H9 (cell line): ENCODE results near the gene BDH1. TPM values are rescaled to one million over a fixed set of nuclear protein-coding genes. Genes with fewer than 3 reads are reported as not detected.

ENCODE experiments used
- DNase-seq: peaks from one replicate; pipeline ENCODE4 v3.0.0-alpha.2; 2017
- H2AFZ ChIP-seq: one replicate; pipeline ENCODE4 v1.6.1; 2013; ENCODE audit warnings: mild to moderate bottlenecking, low read length, control low read depth, moderate library complexity
- H2AK5ac ChIP-seq: 2 replicates; pipeline ENCODE4 v1.6.1; 2013; ENCODE audit warnings: low read length, control low read depth, mixed read lengths; ENCODE audit not compliant: insufficient read length
- H2BK120ac ChIP-seq: one replicate; pipeline ENCODE4 v1.6.1; 2013; ENCODE audit warnings: low read depth, mild to moderate bottlenecking, low read length, control low read depth, inconsistent platforms; ENCODE audit not compliant: poor library complexity, severe bottlenecking
- H2BK12ac ChIP-seq: 2 replicates; pipeline ENCODE4 v1.6.1; 2013; ENCODE audit warnings: low read length, control low read depth, mixed read lengths, low read depth; ENCODE audit not compliant: insufficient read length
- H2BK15ac ChIP-seq: 2 replicates; pipeline ENCODE4 v1.6.1; 2013; ENCODE audit warnings: low read depth, low read length, control low read depth
- H2BK20ac ChIP-seq: one replicate; pipeline ENCODE4 v1.6.1; 2013; ENCODE audit warnings: low read depth, mild to moderate bottlenecking, low read length, control low read depth, inconsistent platforms; ENCODE audit not compliant: poor library complexity, severe bottlenecking
- H2BK5ac ChIP-seq: 2 replicates; pipeline ENCODE4 v1.6.1; 2013; ENCODE audit warnings: low read length, control low read depth, mixed read lengths; ENCODE audit not compliant: insufficient read length
- H3K14ac ChIP-seq: 2 replicates; pipeline ENCODE4 v1.6.1; 2013; ENCODE audit warnings: low read length, control low read depth; ENCODE audit not compliant: insufficient read depth
- H3K18ac ChIP-seq: 2 replicates; pipeline ENCODE4 v1.6.1; 2013; ENCODE audit warnings: low read depth, mild to moderate bottlenecking, mixed read lengths, low read length, control low read depth; ENCODE audit not compliant: insufficient read length
- H3K23ac ChIP-seq: 2 replicates; pipeline ENCODE4 v1.6.1; 2013; ENCODE audit warnings: low read length, control low read depth, mixed read lengths, low read depth; ENCODE audit not compliant: insufficient read length
- H3K23me2 ChIP-seq: 2 replicates; pipeline ENCODE4 v1.6.1; 2013; ENCODE audit warnings: low read depth, mild to moderate bottlenecking, mixed read lengths, low read length, control low read depth; ENCODE audit not compliant: insufficient read length, poor library complexity, severe bottlenecking
- H3K27ac ChIP-seq: 2 replicates; pipeline ENCODE4 v1.5.1; 2013; ENCODE audit warnings: low read length, control low read depth, mixed read lengths, low read depth; ENCODE audit not compliant: insufficient read length
- H3K27me3 ChIP-seq: 2 replicates; pipeline ENCODE4 v1.6.1; 2013; ENCODE audit warnings: low read length, control low read depth, inconsistent platforms; ENCODE audit not compliant: insufficient read depth
- H3K4ac ChIP-seq: 2 replicates; pipeline ENCODE4 v1.6.1; 2013; ENCODE audit warnings: low read depth, mild to moderate bottlenecking, control low read depth, inconsistent platforms, low read length, moderate library complexity
- H3K4me1 ChIP-seq: 2 replicates; pipeline ENCODE4 v1.6.1; 2013; ENCODE audit warnings: low read length, control low read depth, inconsistent platforms; ENCODE audit not compliant: insufficient read depth
- H3K4me2 ChIP-seq: 2 replicates; pipeline ENCODE4 v1.6.1; 2013; ENCODE audit warnings: low read length, control low read depth, mixed read lengths; ENCODE audit not compliant: insufficient read length, insufficient read depth
- H3K56ac ChIP-seq: 2 replicates; pipeline ENCODE4 v1.6.1; 2013; ENCODE audit warnings: low read depth, mild to moderate bottlenecking, mixed read lengths, low read length, control low read depth; ENCODE audit not compliant: insufficient read length
- H3K79me1 ChIP-seq: 2 replicates; pipeline ENCODE4 v1.6.1; 2013; ENCODE audit warnings: low read depth, mild to moderate bottlenecking, moderate library complexity, low read length, control low read depth, inconsistent platforms; ENCODE audit not compliant: insufficient read depth, poor library complexity, severe bottlenecking
- H3K79me2 ChIP-seq: 2 replicates; pipeline ENCODE4 v1.6.1; 2013; ENCODE audit warnings: low read length, control low read depth, inconsistent platforms; ENCODE audit not compliant: insufficient read depth
- H3K9ac ChIP-seq: 2 replicates; pipeline ENCODE4 v1.6.1; 2013; ENCODE audit warnings: low read length, control low read depth, mixed read lengths; ENCODE audit not compliant: insufficient read length; ENCODE audit errors: extremely low read depth
- H3K9me3 ChIP-seq: one replicate; pipeline ENCODE4 v1.6.1; 2013; ENCODE audit warnings: low read depth, low read length, inconsistent platforms; ENCODE audit not compliant: control insufficient read depth
- H3T11ph ChIP-seq: one replicate; pipeline ENCODE4 v1.6.1; 2013; ENCODE audit warnings: mild to moderate bottlenecking, low read length, control low read depth, inconsistent platforms
- H4K20me1 ChIP-seq: one replicate; pipeline ENCODE4 v1.6.1; 2013; ENCODE audit not compliant: control insufficient read depth, insufficient read length, insufficient read depth
- H4K5ac ChIP-seq: 2 replicates; pipeline ENCODE4 v1.6.1; 2013; ENCODE audit warnings: low read depth, mild to moderate bottlenecking, mixed read lengths, low read length, control low read depth; ENCODE audit not compliant: insufficient read length
- H4K8ac ChIP-seq: replicated peaks from 2 replicates; pipeline ENCODE4 v1.6.1; 2013; ENCODE audit warnings: low read length, control low read depth, mixed read lengths, low read depth; ENCODE audit not compliant: insufficient read length
- H4K91ac ChIP-seq: 2 replicates; pipeline ENCODE4 v1.6.1; 2013; ENCODE audit warnings: low read depth, mild to moderate bottlenecking, moderate library complexity, mixed read lengths, low read length, control low read depth; ENCODE audit not compliant: insufficient read length
- H3K27ac Mint-ChIP-seq, 3 experiments: 2 replicates in 2 of 3; 3 replicates in 1 of 3; pipeline ENCODE4 v1.8.0; 2020 to 2021; ENCODE audit warnings: mixed read lengths in 3 of 3, mild to moderate bottlenecking in 1 of 3, moderate library complexity in 1 of 3
- H3K27me3 Mint-ChIP-seq: 2 replicates; pipeline ENCODE4 v1.8.0; 2021; ENCODE audit warnings: low read depth, mild to moderate bottlenecking, moderate library complexity, mixed read lengths
- H3K36me3 Mint-ChIP-seq, 3 experiments: 2 replicates in 2 of 3; 3 replicates in 1 of 3; pipeline ENCODE4 v1.8.0; 2020 to 2021; ENCODE audit warnings: low read depth in 3 of 3, mixed read lengths in 3 of 3; ENCODE audit not compliant: insufficient read depth in 1 of 3
- H3K4me1 Mint-ChIP-seq, 2 experiments: 2 replicates each; pipeline ENCODE4 v1.8.0; 2020; ENCODE audit warnings: mixed read lengths in 2 of 2
- H3K4me3 Mint-ChIP-seq, 2 experiments: 2 replicates in 1 of 2; 3 replicates in 1 of 2; pipeline ENCODE4 v1.8.0; 2020 to 2021; ENCODE audit warnings: mild to moderate bottlenecking in 2 of 2, mixed read lengths in 2 of 2, moderate library complexity in 1 of 2
- H3K9me3 Mint-ChIP-seq, 2 experiments: 2 replicates in 1 of 2; 3 replicates in 1 of 2; pipeline ENCODE4 v1.8.0; 2020; ENCODE audit warnings: mild to moderate bottlenecking in 2 of 2, mixed read lengths in 2 of 2, moderate library complexity in 1 of 2
- CTCF ChIP-seq: fragments of 200-600 bp; sonication (generic); conservative IDR thresholded peaks from 3 replicates; pipeline ENCODE4 v1.8.0; 2021; ENCODE audit warnings: antibody characterized with exemption, mild to moderate bottlenecking
- WGBS: extraction: QIAGEN DNeasy Blood & Tissue Kit; methylation state at CpG from one replicate; pipeline ENCODE4 v1.1.7; 2013; ENCODE audit warnings: missing lambda C conversion rate, low lambda C conversion rate, mixed read lengths; ENCODE audit not compliant: insufficient read length; ENCODE audit errors: extremely low coverage; 5-methylcytosine and 5-hydroxymethylcytosine counted together
- total RNA-seq: library from RNA; stranded (reverse); gene quantifications from 2 replicates; pipeline ENCODE4 v1.2.1, GENCODE V29; 2021

Gene BDH1
- total RNA-seq, 1 experiment from 2014 or later = 23.8 TPM

DNA sequence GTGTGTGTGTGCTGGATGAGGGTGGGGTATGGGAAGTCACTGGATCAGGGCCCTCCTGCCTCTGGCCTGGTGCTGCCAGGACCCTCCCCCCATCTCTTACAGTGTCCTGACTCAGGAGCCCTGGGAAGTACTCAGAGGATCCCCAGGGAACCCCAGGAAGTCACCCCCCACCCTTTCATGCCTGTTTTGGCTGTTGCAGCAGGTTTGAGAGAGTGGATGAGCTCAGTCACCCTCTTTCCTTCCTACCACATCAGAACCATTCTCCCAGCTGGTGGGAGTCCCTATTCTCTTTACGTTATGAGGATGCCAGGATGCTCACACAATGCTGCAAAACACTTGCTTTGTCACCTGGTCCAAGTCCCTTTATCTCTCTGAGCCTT lies 59.0 kb downstream of the BDH1 start:
- Histone ChIP-seq H2BK12ac (no peak overlapping the region), H4K5ac (no peak overlapping the region), H3K4me2 (no peak overlapping the region), H3K18ac (no peak overlapping the region), H2AFZ (no peak overlapping the region), H3K9ac (no peak overlapping the region), H3K56ac (no peak overlapping the region), H3K23me2 (no peaks in the 10 kb centered on the region), H3T11ph (no peak overlapping the region), H4K20me1 (no peaks in the 10 kb centered on the region), H3K27ac (no peak overlapping the region), H2BK20ac (no peak overlapping the region), H3K27me3 (no peaks in the 10 kb centered on the region), H3K4me1 (no peaks in the 10 kb centered on the region), H3K79me2 (no peaks in the 10 kb centered on the region), H2BK15ac (no peak overlapping the region), H3K23ac (no peak overlapping the region), H3K4ac (no peak overlapping the region), H2AK5ac (no peak overlapping the region), H3K14ac (no peak overlapping the region; the same call in 1 of the 2 replicates), H2BK120ac (no peak overlapping the region), H2BK5ac (no peak overlapping the region), H3K79me1 (no peaks in the 10 kb centered on the region), H4K8ac (no peak overlapping the region), H4K91ac (no peak overlapping the region), H3K9me3 (no peaks in the 10 kb centered on the region)
- Mint-ChIP-seq H3K4me1 (peaks cover 7 to 10% of the 10 kb centered on the region in 2 experiments), H3K36me3 (peaks cover 3 to 10% (median 5%) of the 10 kb centered on the region in 3 experiments; a peak in 6 of 7 replicates), H3K27ac (peak overlapping the region in 1 of 3 experiments; percentile 10; a peak in 2 of 7 replicates), H3K27me3 (peaks cover 11% of the 10 kb centered on the region; the same call in 1 of the 2 replicates), H3K9me3 (peaks cover 8 to 12% of the 10 kb centered on the region in 2 experiments; a peak in 4 of 5 replicates), H3K4me3 (no peak overlapping the region)
- no CpG with 5 or more reads among the region's 1 CpG for WGBS
- TF ChIP-seq CTCF = no peak
- DNase-seq = no peak
